ENCODE results near the gene BLOC1S6. TPM values are rescaled to one million over a fixed set of nuclear protein-coding genes. Genes with fewer than 3 reads are reported as not detected.

Gene BLOC1S6
- total RNA-seq, 4 donors from 2014 or later: 26.6 to 41.7 (median 30.0) TPM

DNA sequence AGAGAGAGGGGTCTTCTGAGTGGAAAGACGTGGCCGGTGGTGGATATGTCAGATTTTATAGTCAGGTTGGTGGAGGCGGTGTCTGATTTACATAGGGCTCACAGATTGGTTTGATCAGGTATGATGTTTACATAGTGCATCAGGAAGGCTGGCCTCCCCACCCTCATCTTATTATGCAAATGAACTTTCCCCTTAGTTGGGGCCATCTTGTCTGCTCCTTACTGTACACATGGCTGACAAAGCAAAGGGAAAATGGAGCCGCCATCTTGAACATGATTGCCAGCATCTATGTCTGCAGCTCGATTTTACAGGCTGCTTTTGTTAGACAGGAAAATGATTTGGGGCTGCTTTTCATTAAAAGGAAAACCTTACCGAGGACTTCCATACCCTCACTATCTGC, 67.6 kb downstream of the BLOC1S6 start:
- Histone ChIP-seq H3K27ac (no peak overlapping the region), H3K27me3 (no peaks in the 10 kb centered on the region), H3K4me1 (peaks cover 15% of the 10 kb centered on the region), H3K4me3 (no peak overlapping the region), H3K36me3 (no peaks in the 10 kb centered on the region), H3K9me3 (no peaks in the 10 kb centered on the region)
- no peak for TF ChIP-seq CTCF (IDR thresholded peaks at IDR 0.05)
- TF ChIP-seq POLR2AphosphoS5 (IDR thresholded peaks at IDR 0.05): no peak
- TF ChIP-seq EP300 (IDR thresholded peaks at IDR 0.05): no peak
- no peak for TF ChIP-seq POLR2A (IDR thresholded peaks at IDR 0.05)
- 84% methylated on average over 6 of the region's 6 CpGs for WGBS
- no peak for DNase-seq (ENCODE audit: low spot score in 2 of 2)

- Histone ChIP-seq H3K4me1 (peaks cover 28% of the 10 kb centered on the region), H3K36me3 (peaks cover 9% of the 10 kb centered on the region), H3K27me3 (no peaks in the 10 kb centered on the region), H3K9me3 (no peaks in the 10 kb centered on the region), H3K4me3 (no peak overlapping the region), H3K27ac (no peak overlapping the region)
- 94% methylated on average over 2 of the region's 2 CpGs for WGBS
- TF ChIP-seq POLR2A (IDR thresholded peaks at IDR 0.05) (no peak), EP300 (IDR thresholded peaks at IDR 0.05) (no peak), POLR2AphosphoS5 (IDR thresholded peaks at IDR 0.05) (no peak), CTCF (IDR thresholded peaks at IDR 0.05) (no peak)
- no peak for DNase-seq (ENCODE audit: low spot score in 2 of 2)
These were observed 70.1 kb downstream of the BLOC1S6 start for GRCh38 chr15:45657254-45657653.

- Histone ChIP-seq H3K27me3 (no peaks in the 10 kb centered on the region), H3K9me3 (no peaks in the 10 kb centered on the region), H3K4me3 (no peak overlapping the region), H3K4me1 (peaks cover 28% of the 10 kb centered on the region), H3K27ac (no peak overlapping the region), H3K36me3 (peaks cover 16% of the 10 kb centered on the region)
- TF ChIP-seq POLR2A (IDR thresholded peaks at IDR 0.05): no peak
- TF ChIP-seq EP300 (IDR thresholded peaks at IDR 0.05): no peak
- no peak for TF ChIP-seq CTCF (IDR thresholded peaks at IDR 0.05)
- TF ChIP-seq POLR2AphosphoS5 (IDR thresholded peaks at IDR 0.05): no peak
- 84% methylated on average over 8 of the region's 8 CpGs for WGBS
- DNase-seq (ENCODE audit: low spot score in 2 of 2): no peak
These were observed 70.8 kb downstream of the BLOC1S6 start for GRCh38 chr15:45657764-45658545.

Other genes starting within 250 kb of the BLOC1S6 start
- gene GATM, start 208.8 kb upstream of the BLOC1S6 start, total RNA-seq: 100 to 1,000 TPM; 159 to 195 (median 172) TPM
- 1 to 10 TPM; 4.1 to 7.9 (median 5.4) TPM for gene SLC30A4, start 64.6 kb upstream of the BLOC1S6 start, total RNA-seq
- gene SQOR, start 47.6 kb downstream of the BLOC1S6 start, total RNA-seq: 10 to 100 TPM; 33.2 to 46.8 (median 39.9) TPM

Data from suprapubic skin (tissue), 4 donors.